Karpas-422 (cell line): ENCODE measurements around the gene ENOSF1. TPM values are rescaled to one million over a fixed set of nuclear protein-coding genes. Genes with fewer than 3 reads are reported as not detected.
A peak's percentile ranks its signal among the peaks of the same experiment; 100 is the strongest.
"Not testable (repeated sequence)": the region's sequence is repeated elsewhere in the genome, so short reads cannot be mapped to it uniquely, and the experiment has no call there.

Source experiments
- DNase-seq: peaks from one replicate; pipeline ENCODE4 v3.0.0-alpha.2; 2015
- H2AFZ ChIP-seq: fragments of 200-600 bp; sonication (generic); 2 replicates; pipeline ENCODE4 v1.6.1; 2014; ENCODE audit warnings: antibody characterized with exemption, low read length, mixed read lengths
- H3K27ac ChIP-seq: fragments of 200-600 bp; sonication (generic); 2 replicates; pipeline ENCODE4 v1.5.1; 2014; ENCODE audit warnings: mild to moderate bottlenecking, low read length, moderate library complexity
- H3K27me3 ChIP-seq: fragments of 200-600 bp; sonication (generic); 2 replicates; pipeline ENCODE4 v1.6.1; 2014; ENCODE audit warnings: low read length, mixed read lengths
- H3K36me3 ChIP-seq: fragments of 200-600 bp; sonication (generic); 2 replicates; pipeline ENCODE4 v1.6.1; 2014; ENCODE audit warnings: low read length, mixed read lengths; ENCODE audit not compliant: insufficient read depth
- H3K4me1 ChIP-seq: fragments of 200-600 bp; sonication (generic); 2 replicates; pipeline ENCODE4 v1.6.1; 2014; ENCODE audit warnings: mild to moderate bottlenecking, low read length, mixed read lengths
- H3K4me2 ChIP-seq: fragments of 200-600 bp; sonication (generic); 2 replicates; pipeline ENCODE4 v1.6.1; 2014; ENCODE audit warnings: low read length, low read depth, mild to moderate bottlenecking; ENCODE audit not compliant: poor library complexity, severe bottlenecking
- H3K4me3 ChIP-seq: fragments of 200-600 bp; sonication (generic); 2 replicates; pipeline ENCODE4 v1.5.1; 2014; ENCODE audit warnings: mild to moderate bottlenecking, antibody characterized with exemption, low read length, mixed read lengths
- H3K79me2 ChIP-seq: fragments of 200-600 bp; sonication (generic); 2 replicates; pipeline ENCODE4 v1.6.1; 2014; ENCODE audit warnings: mild to moderate bottlenecking, low read length, mixed read lengths
- H3K9ac ChIP-seq: fragments of 200-600 bp; sonication (generic); 2 replicates; pipeline ENCODE4 v1.6.0; 2014; ENCODE audit warnings: low read length
- H3K9me2 ChIP-seq: fragments of 200-600 bp; sonication (generic), shearing (Covaris generic); replicated peaks from 2 replicates; pipeline ENCODE4 v1.6.0; 2014; ENCODE audit warnings: mild to moderate bottlenecking, low read length, moderate library complexity; ENCODE audit not compliant: insufficient read depth
- H3K9me3 ChIP-seq: fragments of 300-700, 200-600 bp; sonication (generic); 2 replicates; pipeline ENCODE4 v1.6.1; 2014; ENCODE audit warnings: low read length, mixed read lengths
- H4K20me1 ChIP-seq: fragments of 200-600 bp; sonication (generic); 2 replicates; pipeline ENCODE4 v1.6.1; 2014; ENCODE audit warnings: mild to moderate bottlenecking, antibody characterized with exemption, low read length, low read depth; ENCODE audit not compliant: insufficient read depth
- total RNA-seq: library from RNA; depleted of rRNA; stranded (reverse); fragments of >200 nt; shearing (Covaris generic); gene quantifications from 2 replicates; pipeline ENCODE4 v1.2.3, GENCODE V29; 2014; ENCODE audit warnings: low replicate concordance; rRNA removed

The ENOSF1 gene
- 54.6 and 68.7 TPM in 2 replicates for total RNA-seq

- Histone ChIP-seq H3K27ac (peak within 1 kb of the TSS; percentile 55; the same call in 1 of the 2 replicates), H3K9me3 (no peaks in the 10 kb centered on the region), H3K4me2 (peak within 1 kb of the TSS; percentile 97), H3K9me2 (no peaks in the 10 kb centered on the region), H3K9ac (peak within 1 kb of the TSS; percentile 87), H3K4me3 (peak within 1 kb of the TSS; percentile 87), H3K79me2 (peaks cover 42% of the 10 kb centered on the region), H4K20me1 (no peaks in the 10 kb centered on the region), H3K36me3 (peaks cover 14% of the 10 kb centered on the region), H3K4me1 (peaks cover 18% of the 10 kb centered on the region), H2AFZ (peak within 1 kb of the TSS; percentile 96), H3K27me3 (no peaks in the 10 kb centered on the region)
- peak; percentile 94 for DNase-seq
Observed at GRCh38 chr18:712401-713134, at the start of gene ENOSF1. TSS of gene ENOSF1 (minus strand) at chr18:712630. CDS start at chr18:712587, 43 bp downstream.

- H3K4me1 ChIP-seq, H2AFZ ChIP-seq, DNase-seq, H3K79me2 ChIP-seq, H3K4me3 ChIP-seq, H3K9me2 ChIP-seq, H4K20me1 ChIP-seq, H3K9me3 ChIP-seq, H3K36me3 ChIP-seq, H3K9ac ChIP-seq, H3K27me3 ChIP-seq, H3K27ac ChIP-seq, H3K4me2 ChIP-seq: not testable (repeated sequence)
Observed at GRCh38 chr18:759864-760263, 47.4 kb upstream of the ENOSF1 start.

DNA sequence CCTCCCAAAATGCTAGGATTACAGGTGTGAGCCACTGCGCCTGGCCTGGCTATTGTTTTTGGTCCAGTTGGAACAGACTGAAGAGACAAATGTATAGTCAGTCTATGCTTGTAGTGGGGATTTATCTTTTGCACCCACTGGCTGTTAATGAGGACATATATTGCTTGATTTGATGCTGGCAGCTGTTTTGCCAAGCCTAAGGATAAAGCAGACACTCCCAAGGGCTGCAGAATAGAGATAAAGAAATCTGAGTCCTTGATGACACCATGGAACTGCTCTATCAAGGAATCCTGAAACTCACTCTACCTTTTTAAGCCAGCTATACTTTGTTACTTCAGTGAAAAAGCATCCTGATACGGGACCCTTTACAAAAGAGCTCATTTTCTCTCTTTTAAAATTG is 43.1 kb upstream of the ENOSF1 start:
- Histone ChIP-seq H3K9me2 (no peaks in the 10 kb centered on the region), H2AFZ (no peak overlapping the region), H4K20me1 (no peaks in the 10 kb centered on the region), H3K4me3 (no peak overlapping the region), H3K27ac (no peak overlapping the region), H3K9ac (no peak overlapping the region), H3K9me3 (no peaks in the 10 kb centered on the region), H3K4me1 (no peaks in the 10 kb centered on the region), H3K79me2 (no peaks in the 10 kb centered on the region), H3K27me3 (no peaks in the 10 kb centered on the region), H3K4me2 (no peak overlapping the region), H3K36me3 (no peaks in the 10 kb centered on the region)
- no peak for DNase-seq

DNA sequence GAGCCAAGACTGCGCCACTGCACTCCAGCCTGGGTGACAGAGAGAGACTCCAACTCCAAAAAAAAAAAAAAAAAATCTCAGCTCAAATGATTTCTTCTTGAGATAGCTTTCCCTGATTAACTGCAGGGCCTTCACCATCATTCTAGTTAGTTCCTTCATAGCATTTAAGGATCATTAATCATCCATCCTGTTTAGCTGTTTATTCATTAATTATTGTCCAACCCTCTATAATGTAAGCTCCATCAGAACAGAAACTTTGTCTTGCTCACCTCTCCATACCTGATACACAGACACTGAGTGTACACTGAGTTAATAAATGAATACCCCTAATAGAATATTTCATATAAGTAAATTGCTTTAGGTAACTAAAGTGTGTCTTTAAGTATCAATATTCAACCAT is 42.2 kb upstream of the ENOSF1 start:
- no peaks in the 10 kb centered on the region for H3K9me3 ChIP-seq
- H3K27me3 ChIP-seq: no peaks in the 10 kb centered on the region
- DNase-seq: no peak
- no peak overlapping the region for H3K4me2 ChIP-seq
- no peak overlapping the region for H2AFZ ChIP-seq
- H3K9me2 ChIP-seq: no peaks in the 10 kb centered on the region
- H3K4me3 ChIP-seq: no peak overlapping the region
- H3K9ac ChIP-seq: no peak overlapping the region
- no peaks in the 10 kb centered on the region for H4K20me1 ChIP-seq
- no peaks in the 10 kb centered on the region for H3K4me1 ChIP-seq
- no peak overlapping the region for H3K27ac ChIP-seq
- no peaks in the 10 kb centered on the region for H3K79me2 ChIP-seq
- H3K36me3 ChIP-seq: no peaks in the 10 kb centered on the region

DNA sequence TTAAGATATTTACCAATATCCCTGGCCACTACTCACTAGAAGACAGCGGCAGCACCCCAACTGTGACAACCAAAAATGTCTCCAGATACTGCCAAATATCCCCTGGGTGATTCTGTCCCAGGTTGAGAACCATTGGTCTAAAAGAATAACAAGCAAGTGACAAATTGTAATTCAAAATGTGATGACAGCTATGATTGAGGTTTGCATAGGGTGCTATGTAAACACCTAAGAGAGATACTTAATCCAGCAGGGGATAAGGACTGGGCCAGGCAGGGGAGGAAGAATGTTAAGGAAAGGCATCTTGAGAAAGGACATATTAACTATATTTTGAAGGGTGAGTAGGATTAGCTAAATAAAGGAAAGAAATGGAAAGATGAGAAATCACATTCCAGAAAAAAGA is 38.0 kb upstream of the ENOSF1 start:
- no peaks in the 10 kb centered on the region for H3K79me2 ChIP-seq
- no peaks in the 10 kb centered on the region for H3K4me1 ChIP-seq
- no peak overlapping the region for H3K4me3 ChIP-seq
- no peak overlapping the region for H3K4me2 ChIP-seq
- no peak overlapping the region for H3K9ac ChIP-seq
- no peak overlapping the region for H3K27ac ChIP-seq
- no peak overlapping the region for H2AFZ ChIP-seq
- no peaks in the 10 kb centered on the region for H3K36me3 ChIP-seq
- H4K20me1 ChIP-seq: no peaks in the 10 kb centered on the region
- DNase-seq: no peak
- H3K9me3 ChIP-seq: no peaks in the 10 kb centered on the region
- no peaks in the 10 kb centered on the region for H3K27me3 ChIP-seq
- H3K9me2 ChIP-seq: no peaks in the 10 kb centered on the region

GRCh38 chr18:744832-745597 is 32.6 kb upstream of the ENOSF1 start:
- H3K27me3 ChIP-seq: no peaks in the 10 kb centered on the region
- DNase-seq: no peak
- H4K20me1 ChIP-seq: no peaks in the 10 kb centered on the region
- H2AFZ ChIP-seq: no peak overlapping the region
- H3K4me1 ChIP-seq: no peaks in the 10 kb centered on the region
- H3K79me2 ChIP-seq: no peaks in the 10 kb centered on the region
- no peak overlapping the region for H3K9ac ChIP-seq
- no peak overlapping the region for H3K4me2 ChIP-seq
- H3K27ac ChIP-seq: no peak overlapping the region
- no peaks in the 10 kb centered on the region for H3K9me3 ChIP-seq
- no peaks in the 10 kb centered on the region for H3K36me3 ChIP-seq
- H3K4me3 ChIP-seq: no peak overlapping the region
- no peaks in the 10 kb centered on the region for H3K9me2 ChIP-seq

DNA sequence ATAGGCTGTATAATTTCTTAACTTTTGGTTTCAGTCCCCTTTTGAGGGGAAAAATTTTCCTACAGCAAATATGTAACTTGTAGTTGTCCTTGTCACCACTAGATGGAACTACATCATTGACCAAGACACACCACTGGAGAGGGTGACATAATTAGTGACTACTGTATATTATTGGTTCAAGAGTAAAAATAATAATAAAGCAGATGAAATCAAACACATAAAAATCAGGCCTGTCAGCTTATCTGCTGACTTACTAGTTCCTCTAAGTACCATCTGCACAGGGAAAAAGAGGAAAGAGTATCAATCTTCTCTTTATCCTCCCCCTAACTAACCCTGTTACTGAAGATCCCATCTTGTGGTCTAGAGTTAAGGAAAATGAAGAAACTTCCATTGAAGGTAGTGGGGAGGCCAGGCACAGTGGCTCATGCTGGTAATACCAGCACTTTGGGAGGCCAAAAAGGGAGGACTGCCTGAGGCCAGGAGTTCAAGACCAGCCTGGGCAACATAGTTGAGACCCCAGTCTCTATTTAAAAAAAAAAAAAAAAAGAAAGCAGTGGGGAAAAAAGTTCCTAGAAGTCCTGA is 29.6 kb upstream of the ENOSF1 start:
- H3K4me3 ChIP-seq: no peak overlapping the region
- no peaks in the 10 kb centered on the region for H3K79me2 ChIP-seq
- no peaks in the 10 kb centered on the region for H3K27me3 ChIP-seq
- no peak overlapping the region for H2AFZ ChIP-seq
- no peaks in the 10 kb centered on the region for H4K20me1 ChIP-seq
- no peak overlapping the region for H3K27ac ChIP-seq
- H3K36me3 ChIP-seq: no peaks in the 10 kb centered on the region
- no peak overlapping the region for H3K4me2 ChIP-seq
- no peak overlapping the region for H3K9ac ChIP-seq
- H3K9me3 ChIP-seq: no peaks in the 10 kb centered on the region
- no peaks in the 10 kb centered on the region for H3K9me2 ChIP-seq
- peak; percentile 71 for DNase-seq
- H3K4me1 ChIP-seq: no peaks in the 10 kb centered on the region

DNA sequence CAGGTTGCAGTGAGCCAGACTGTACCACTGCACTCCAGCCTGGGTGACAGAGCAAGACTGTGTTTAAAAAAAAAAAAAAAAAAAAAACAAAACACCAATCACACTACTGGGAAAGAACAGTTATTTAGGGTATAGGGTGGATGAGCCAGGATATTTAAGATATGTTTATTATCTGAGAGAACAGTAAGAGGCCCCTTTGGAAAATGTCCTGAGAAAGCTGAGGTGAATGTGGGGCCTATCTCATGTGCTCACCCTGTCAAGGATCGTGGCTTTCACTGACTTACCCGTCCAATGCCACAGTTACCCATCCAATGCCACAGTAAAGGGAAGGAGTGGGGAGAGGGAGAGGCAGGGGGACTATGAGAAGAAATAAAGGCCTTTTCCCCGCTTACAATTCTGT is 19.9 kb upstream of the ENOSF1 start:
- Histone ChIP-seq H2AFZ (no peak overlapping the region), H3K4me3 (no peak overlapping the region), H3K4me1 (no peaks in the 10 kb centered on the region), H3K9ac (no peak overlapping the region), H3K36me3 (no peaks in the 10 kb centered on the region), H3K9me2 (no peaks in the 10 kb centered on the region), H3K27ac (no peak overlapping the region), H3K9me3 (no peaks in the 10 kb centered on the region), H3K79me2 (no peaks in the 10 kb centered on the region), H4K20me1 (no peaks in the 10 kb centered on the region), H3K27me3 (no peaks in the 10 kb centered on the region), H3K4me2 (no peak overlapping the region)
- DNase-seq: peak; percentile 32
